Islet precursor cell (in vitro differentiated cells): Measurements from ENCODE around the gene PCDH1.
"Not testable (repeated sequence)": the region's sequence is repeated elsewhere in the genome, so short reads cannot be mapped to it uniquely, and the experiment has no call there.

Experiments used
- DNase-seq: peaks from one replicate; pipeline ENCODE4 v3.0.0-alpha.2; 2018

Gene PCDH1

GRCh38 chr5:141897425-141897824 lies 19.2 kb upstream of the PCDH1 start:
- no peak for DNase-seq

- not testable (repeated sequence) for DNase-seq
Observed at GRCh38 chr5:141890429-141890828, 12.2 kb upstream of the PCDH1 start.

GRCh38 chr5:141889282-141889871 lies 11.2 kb upstream of the PCDH1 start:
- DNase-seq: no peak

- DNase-seq: no peak
Observed at GRCh38 chr5:141883892-141884318, 5.7 kb upstream of the PCDH1 start.

- peak; percentile 98 for DNase-seq
Observed at GRCh38 chr5:141883184-141883891, 5.1 kb upstream of the PCDH1 start.

DNA sequence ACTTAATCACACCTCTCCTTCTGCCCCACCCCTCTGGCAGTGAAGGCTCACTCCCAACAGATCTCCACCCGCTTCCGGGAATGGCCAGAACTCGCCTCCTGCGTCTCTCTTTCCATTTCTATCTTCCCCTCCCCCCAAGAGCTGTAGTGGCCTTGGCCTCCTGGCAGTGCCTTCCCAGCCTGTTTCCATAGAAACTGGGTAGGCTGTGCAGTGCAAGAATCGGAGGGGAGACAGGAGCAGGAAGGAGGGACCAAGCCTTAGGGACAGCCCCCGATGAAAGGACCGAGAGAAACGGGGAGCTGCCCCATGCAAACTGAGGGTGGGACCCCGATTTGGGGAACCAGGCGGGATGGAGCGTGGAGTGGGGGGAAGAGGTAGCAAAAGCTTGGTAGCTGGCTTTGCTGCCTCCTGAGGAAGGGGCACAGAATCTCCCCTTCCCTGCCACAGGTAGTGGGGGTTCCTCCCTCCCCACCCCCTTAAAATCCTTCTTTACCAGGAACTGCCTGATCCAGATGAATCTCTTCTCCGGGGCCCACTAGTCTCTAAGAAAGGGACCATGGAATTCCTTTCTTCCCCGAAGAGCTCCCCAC lies 4.5 kb upstream of the PCDH1 start:
- peak; percentile 94 for DNase-seq

GRCh38 chr5:141881886-141882285 lies 3.7 kb upstream of the PCDH1 start:
- peak; percentile 88 for DNase-seq

- peak; percentile 76 for DNase-seq
Observed at GRCh38 chr5:141880961-141881801, 3.0 kb upstream of the PCDH1 start.

DNA sequence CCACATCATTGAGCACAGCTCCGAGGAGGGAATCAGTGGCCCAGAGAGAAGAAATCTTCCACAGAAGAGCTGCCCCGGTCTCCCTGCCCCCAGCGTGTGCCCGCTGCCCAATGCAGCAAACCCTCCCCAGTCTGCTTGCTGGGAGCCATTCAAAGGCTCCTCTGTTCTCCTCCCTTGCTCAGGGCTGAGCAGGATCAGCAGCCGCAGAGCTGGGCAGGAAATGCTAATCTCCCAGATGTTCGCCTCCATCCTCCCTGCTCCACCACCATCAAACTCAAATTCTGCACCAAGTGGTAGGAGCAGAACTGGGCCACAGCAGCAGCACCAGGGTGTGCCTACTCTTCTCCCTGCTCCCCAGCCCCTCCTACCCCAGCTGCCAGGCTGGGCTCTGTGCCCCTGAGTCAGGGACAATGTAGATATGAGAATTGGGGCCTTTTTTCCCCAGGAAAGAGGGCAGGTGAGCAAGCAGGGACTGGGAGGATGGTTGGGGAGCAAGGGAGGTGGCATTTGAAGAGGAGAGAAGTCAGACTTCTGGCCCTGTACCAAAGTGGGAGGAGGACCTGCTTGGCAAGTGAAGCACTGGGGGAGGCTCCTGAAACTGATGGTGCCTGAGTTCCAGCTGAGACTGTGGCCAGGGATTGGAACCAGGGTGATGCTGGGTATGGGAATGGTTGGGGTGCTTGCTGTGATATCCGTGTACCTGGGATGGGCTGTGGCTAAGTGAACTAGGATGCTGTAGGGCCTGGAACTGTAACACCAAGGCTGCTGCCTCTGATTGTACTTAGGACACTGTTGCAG lies 1.9 kb upstream of the PCDH1 start:
- DNase-seq: no peak

- DNase-seq: no peak
Observed at GRCh38 chr5:141879426-141879759, 1.2 kb upstream of the PCDH1 start.

- DNase-seq: peak; percentile 94
Observed at GRCh38 chr5:141878711-141879425, 658 bp upstream of the PCDH1 start.

- DNase-seq: peak; percentile 67
Observed at GRCh38 chr5:141877356-141878185, 639 bp downstream of the PCDH1 start.

DNA sequence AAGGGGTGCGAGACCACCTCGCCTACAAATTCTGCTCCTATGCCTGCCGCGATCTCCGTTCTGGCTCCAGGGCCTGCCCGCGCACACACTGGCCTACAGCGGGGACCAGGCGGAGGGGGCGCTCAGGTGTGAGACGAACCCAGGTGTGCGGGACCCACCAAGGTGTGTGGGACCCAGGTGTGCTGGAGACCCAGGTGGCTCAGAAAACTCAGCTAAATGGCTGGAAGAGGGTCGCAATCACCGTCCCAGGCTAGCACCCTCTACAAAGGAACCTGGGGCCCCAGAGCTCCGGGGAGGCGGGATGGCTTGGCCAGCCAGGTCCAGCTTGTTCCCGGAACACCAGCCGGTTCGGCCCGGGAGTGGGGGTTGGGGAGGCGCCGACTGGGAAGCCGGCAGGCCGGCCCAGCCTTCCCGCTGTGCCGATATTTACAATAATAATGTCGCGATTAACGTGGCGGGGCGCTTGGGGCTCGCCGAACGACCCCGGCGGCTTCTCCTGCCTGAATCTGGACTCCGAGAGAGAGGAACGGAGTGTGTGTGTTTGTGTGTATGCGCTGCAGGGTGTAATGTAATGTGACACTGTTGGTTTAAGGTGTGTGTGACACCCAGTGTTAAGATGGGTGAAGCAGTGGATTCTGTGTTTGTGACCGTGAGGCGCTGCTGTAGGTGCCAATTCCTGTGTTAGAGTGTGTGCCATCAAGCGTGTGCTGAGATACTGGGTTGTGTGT lies 1.4 kb downstream of the PCDH1 start:
- peak; percentile 55 for DNase-seq

GRCh38 chr5:141875795-141876627 lies 2.2 kb downstream of the PCDH1 start:
- DNase-seq: peak; percentile 70

- no peak for DNase-seq
Observed at GRCh38 chr5:141875022-141875740, 3.0 kb downstream of the PCDH1 start.

DNA sequence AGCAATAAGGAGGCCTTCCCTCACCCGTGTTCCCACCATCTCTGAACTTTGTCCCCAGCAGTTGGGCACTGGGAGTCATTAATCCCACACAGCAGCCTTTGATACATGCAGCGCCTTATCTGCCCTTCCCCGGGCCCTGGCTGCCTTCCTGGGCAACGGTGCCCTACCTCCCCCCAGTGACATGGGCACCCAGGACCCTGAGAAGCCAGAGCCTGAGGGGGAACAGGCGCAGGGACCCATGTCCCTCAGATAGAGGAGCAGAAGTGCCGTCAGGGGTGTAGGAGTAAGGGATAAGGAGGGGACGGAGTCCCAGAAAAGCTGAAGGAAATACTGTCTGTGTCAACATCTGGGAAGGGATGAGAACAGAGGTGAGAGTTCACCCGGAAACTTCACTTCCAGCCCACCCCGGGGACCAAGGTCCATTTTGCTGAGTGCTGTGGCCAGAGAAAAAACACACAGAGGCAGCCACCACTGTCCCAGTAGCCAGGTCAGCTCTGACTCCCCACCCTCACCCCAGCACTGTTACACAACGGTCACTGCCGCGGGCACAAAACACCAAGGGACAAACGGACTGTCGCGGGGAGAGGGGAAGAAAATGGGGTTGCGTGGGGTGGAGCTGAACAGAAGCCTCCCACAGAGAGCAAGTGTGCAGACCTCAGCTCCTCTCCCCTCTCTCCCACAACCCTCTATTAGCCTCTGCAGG lies 3.8 kb downstream of the PCDH1 start:
- DNase-seq: peak; percentile 54

DNA sequence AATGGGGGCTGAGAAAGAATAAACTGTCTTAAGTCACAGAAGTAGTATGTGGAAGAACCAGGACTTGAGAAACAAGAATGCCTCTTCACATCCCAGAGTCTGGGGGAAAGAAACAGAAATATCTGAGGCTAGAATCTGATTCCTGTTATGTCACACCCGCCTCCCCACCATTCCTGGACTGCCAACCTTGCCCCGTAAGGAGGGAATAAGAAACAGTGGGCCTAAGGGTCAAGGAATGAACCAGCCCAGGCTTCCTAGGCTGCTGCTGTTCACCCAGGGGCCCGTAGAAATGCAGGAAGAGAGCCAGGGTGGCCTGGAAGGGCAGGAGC lies 4.3 kb downstream of the PCDH1 start:
- DNase-seq: no peak
